Measurements from ENCODE around the gene STAT2.
A peak's percentile ranks its signal among the peaks of the same experiment; 100 is the strongest.
"Not testable (repeated sequence)": the region's sequence is repeated elsewhere in the genome, so short reads cannot be mapped to it uniquely, and the experiment has no call there.

STAT2 gene

DNA sequence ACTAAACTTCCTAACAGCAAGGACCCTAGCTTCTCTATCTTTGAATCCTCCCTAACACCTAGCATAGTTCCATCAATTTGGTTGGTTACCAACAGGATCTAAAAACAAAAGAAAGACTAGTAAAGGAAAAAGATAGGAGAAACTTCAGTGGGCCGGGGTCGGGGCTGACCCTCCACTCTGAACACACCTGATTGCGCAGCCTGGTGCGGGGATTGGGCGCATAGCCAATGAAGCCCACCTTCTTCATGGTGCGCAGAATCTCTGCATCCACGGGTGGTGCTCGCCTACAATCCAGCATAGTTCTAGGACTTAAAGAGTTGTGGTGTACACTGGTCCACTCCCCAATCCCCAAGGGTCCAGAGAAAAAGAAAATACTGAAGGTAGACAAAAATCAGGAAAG is 33.8 kb downstream of the STAT2 start:
- DNase-seq (ENCODE audit: low spot score) = no peak

DNA sequence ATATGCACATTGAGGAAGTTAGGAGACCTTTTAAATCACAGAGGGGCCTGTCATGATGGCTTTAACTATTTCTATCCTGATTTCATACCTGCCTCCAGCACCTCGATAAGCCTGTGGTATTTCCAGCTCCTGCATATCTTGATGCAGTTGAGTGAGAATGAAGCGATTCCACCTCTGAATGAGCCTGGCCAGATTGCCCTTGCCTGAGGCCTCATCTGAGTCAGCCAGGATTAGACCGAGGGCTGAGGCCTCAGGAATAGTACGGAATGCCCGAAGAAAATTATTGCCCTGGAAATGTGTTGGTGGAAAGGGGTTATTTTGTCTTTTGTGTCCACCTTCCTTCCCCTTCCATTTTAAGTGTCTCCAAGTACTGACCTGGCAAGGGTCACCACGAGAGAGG is 35.7 kb downstream of the STAT2 start:
- no peak for DNase-seq (ENCODE audit: low spot score)

- not testable (repeated sequence) for DNase-seq (ENCODE audit: low spot score)
Observed at GRCh38 chr12:56321610-56322009, 38.3 kb downstream of the STAT2 start.

GRCh38 chr12:56321027-56321426 is 38.9 kb downstream of the STAT2 start:
- no peak for DNase-seq (ENCODE audit: low spot score)

DNA sequence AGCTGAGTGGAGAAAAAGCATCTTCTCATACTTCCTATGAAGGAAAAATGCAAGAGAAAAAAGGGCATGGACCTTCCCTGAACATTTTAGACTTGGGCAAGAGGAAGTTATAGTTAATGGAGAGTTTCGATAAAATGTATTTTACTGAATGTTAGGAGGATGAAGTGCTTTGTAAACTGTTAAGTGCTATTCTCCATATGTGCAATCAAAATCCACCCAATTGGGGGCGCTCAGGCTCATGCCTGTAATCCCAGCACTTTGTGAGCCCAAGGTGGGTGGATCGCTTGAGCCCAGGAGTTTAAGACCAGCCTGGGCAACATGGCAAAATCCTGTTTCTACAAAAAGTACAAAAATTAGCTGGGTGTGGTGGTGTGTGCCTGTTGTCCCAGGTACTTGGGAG is 42.2 kb downstream of the STAT2 start:
- no peak for DNase-seq (ENCODE audit: low spot score)

DNA sequence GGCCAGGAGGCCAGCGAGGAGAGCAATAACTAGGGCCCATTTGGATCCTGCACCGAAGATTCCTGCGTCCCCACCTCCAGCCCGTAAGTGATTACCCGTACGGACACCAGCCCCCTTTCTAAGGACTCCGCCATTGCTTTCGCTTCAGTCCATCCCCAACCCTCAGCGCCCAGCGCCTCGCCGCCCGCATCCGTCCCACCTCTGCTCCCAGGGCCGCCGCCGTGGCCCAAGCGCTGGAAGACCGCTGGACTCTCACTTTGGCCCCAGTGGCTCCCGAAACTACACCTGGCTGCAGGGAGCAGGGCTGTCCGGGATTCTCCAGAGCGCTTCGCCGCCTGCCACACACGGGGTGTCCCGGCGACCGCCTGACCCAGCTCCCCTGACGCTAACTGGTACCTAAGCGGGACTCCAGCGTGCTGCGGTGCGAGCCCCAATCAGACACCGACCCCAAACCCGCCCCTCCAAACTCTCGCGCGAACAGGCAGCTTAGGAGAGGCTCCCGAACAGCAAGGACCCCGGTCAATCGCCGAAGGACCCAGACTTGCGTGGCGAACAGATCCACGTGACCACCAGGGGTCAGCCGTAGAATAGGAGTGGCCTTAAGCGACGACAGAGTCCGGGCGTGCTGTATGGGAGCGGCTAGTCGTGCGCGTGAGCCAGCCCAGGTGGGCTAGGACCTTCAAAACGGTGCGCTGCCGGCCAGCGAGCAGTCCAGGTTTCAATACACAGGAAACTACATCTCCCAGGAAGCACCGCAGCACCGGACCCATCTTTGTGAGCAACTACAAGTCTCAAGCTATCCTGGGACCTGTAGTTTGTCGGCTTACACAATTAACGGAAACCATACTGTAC is 44.1 kb downstream of the STAT2 start, which contains the start of gene CNPY2:
Gene CNPY2, minus strand, starts transcription at position 367 of the 852 bp plus-strand sequence. CDS start 771 bp downstream, outside the sequence.
- peak; percentile 91 for DNase-seq (ENCODE audit: low spot score)

- no peak for DNase-seq (ENCODE audit: low spot score)
Observed at GRCh38 chr12:56315249-56315621, 44.7 kb downstream of the STAT2 start.

DNA sequence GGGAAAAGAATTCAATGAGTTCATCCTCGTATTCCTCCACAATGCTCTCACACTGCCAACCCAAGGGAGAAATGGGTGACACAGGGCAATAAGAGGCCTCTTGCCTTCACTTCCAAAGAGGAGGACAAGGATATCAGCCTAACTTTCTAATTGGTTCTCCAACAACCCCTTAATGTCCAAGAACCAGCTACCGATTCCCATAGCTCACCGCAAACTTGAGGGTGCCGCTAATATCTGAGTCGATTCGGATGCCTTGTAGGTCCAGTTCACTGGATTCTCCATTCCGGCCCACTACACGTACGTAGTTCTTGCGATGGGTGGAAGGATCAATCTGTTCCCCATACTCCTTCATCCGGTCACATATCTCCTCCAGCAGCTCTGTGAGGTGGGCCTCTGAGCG is 48.9 kb downstream of the STAT2 start:
- DNase-seq (ENCODE audit: low spot score) = no peak

DNA sequence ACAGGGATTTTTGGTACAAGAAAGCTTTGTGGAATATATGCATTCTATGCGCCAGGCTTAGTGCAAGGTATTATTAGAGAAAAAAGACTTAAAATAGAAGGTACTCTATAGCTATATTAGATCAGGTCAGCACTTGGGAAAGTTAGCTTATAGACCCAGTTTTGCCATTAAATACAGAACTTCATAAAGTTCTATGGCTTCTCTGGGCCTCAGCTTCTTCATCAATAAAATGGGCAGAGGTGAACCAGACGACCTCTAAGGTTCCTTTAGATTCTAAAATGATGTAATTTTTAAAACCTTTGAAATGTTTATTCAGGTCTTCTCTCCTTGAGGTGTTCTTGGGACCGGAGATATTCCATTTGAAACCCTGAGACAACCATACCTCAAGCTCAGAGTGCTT is 51.2 kb downstream of the STAT2 start:
- DNase-seq (ENCODE audit: low spot score) = no peak

GRCh38 chr12:56307221-56307965 is 52.5 kb downstream of the STAT2 start:
- DNase-seq (ENCODE audit: low spot score) = no peak

DNA sequence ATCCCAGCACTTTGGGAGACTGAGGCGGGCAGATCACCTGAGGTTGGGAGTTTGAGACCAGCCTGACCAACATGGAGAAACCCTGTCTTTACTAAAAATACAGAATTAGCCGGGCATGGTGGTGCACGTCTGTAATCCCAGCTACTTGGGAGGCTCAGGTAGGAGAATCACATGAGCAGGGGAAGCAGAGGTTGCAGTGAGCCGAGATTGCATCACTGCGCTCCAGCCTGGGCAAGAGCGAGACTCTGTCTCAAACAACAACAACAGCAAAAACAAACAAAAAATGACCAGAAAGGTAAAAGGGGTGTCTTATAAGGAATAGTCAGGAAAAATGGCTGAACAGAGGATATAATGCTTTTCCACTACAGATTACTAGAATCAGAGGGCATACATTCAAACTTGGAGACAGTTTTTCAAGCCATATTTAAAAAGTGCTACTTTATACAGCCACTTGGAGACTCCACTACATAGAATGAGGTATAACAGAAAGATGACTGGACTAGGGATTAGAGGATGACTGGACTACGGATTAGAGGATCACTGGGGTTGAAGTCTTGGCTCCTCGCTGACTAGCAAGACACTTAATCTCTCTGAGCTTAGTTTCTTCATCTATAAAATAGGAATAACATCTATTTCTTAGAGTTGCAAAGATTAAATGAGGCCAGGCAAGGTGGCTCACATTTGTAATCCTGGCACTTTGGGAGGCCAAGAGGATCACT is 54.9 kb downstream of the STAT2 start:
- no peak for DNase-seq (ENCODE audit: low spot score)

DNA sequence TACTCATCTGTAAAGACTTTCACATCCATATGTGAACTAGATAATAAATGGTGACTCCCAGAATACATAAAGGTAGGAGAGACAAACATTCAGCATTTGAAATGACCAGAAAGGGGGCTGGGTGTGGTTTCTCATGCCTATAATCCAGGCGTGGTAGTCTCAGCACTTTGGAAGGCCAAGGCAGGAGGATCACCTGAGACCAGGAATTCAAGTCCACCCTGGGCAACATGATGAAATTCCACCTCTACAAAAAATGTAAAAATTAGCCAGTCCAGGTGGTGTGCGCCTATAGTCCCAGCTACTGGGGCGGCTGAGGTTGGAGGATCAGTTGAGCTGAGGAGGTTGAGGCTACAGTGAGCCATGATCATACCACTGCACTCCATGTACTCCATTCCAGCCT is 55.6 kb downstream of the STAT2 start:
- DNase-seq (ENCODE audit: low spot score) = no peak

GRCh38 chr12:56300644-56301464 is 59.1 kb downstream of the STAT2 start:
- DNase-seq (ENCODE audit: low spot score) = no peak

DNA sequence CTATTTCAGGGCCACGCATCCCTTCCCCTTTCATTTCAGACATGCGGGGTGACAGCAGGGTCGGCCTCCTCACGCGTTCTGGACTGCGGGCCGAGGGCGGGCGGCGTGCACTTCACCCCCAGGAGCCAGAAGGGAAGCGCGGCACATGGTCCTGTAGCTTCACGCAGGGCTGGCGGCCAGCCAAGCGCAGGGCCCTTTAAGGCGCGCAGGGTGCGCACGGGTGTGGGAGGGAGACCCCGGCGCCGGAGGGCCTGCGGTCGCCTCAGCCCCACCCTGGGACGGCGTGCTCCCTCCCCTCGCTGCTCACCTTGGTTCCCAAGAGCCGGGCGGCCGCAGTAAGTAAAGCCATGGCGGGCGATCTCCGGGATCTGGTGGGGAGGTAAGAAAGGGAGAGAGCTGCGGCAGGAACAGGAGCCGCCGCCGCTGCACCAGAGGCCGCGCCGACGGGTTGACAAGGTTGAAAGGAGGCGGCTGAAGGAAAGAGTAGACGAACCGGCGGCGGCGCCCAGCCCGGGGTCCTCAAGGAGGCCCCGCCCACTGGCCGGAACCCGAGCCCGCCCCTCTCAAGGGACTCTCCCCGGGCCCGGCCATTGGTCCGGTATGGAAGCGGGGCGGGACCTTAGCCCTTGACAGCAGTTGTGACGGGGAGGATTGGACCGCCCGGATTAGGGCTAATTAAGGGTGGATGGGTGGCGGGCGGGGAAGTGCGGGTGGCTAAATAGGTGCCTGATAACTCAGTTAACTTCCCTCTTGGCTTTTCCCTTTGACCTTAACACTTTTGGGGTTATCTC is 59.9 kb downstream of the STAT2 start, which contains the start of gene CS:
Gene CS, minus strand, starts transcription at position 478 of the 791 bp plus-strand sequence. Its CDS starts 129 bp downstream, at position 349.
- DNase-seq (ENCODE audit: low spot score) = peak; percentile 89

DNA sequence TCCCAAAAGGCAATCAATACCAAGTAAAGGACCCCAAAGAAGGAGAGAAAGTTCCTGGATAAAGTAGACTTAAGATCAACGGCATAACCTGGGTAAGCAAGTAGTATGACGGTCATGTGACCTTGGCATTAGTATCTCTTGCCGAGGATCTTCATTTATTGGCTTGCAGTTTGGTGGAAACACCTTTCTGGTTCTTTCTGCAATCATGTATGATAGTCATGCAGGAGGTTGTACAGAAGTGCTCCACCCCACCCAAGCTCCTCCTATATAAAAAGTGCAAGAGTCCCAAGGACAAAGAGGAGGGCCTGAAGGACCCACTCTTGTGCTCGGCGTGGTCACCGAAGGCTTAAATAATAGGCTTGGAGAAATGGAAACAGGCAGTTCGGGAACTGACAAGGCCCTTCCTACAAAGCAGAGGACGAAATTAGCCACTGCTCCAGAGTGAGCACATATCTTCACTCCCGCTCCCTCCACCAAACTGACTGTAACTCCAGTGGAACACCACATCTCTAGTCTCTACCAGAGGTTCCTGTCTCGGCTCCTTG is 60.5 kb downstream of the STAT2 start:
- no peak for DNase-seq (ENCODE audit: low spot score)

GRCh38 chr12:56298828-56299227 is 61.1 kb downstream of the STAT2 start:
- no peak for DNase-seq (ENCODE audit: low spot score)

DNA sequence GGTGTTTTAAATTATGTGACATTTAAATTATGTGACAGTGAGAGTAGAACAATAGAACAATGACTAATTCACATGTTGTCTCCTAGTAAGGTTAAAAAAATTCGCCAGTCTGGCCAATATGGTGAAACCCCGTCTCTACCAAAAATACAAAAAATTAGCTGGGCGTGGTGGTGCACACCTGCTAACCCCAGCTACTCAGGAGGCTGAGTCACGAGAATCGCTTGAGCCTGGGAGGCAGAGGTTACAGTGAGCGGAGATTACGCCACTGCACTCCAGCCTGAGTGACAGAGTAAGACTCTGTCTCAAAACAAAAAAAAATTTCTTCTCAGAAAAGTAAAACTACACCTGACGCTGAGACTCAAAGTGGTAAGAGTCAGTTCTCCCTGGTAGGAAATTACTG is 62.5 kb downstream of the STAT2 start:
- DNase-seq (ENCODE audit: low spot score) = no peak

DNA sequence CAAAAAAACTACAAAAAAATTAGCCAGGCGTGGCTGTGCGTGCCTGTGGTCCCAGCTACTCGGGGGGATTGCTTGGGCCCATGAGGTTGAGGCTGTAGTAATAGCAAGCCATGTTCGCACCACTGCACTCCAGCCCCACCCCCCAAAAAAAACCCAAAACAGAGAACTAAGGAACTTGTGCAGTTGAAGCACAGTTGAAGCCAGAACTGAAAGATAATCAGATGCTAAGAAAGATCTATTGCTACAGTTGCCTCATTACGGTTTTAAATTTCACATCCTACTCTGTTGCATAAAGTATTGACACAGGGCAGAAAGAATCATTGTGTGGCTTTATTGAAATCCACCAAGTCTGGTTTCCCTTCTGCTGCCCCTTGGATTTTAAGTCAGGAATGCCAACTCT is 63.6 kb downstream of the STAT2 start:
- DNase-seq (ENCODE audit: low spot score) = no peak

- DNase-seq (ENCODE audit: low spot score) = no peak
Observed at GRCh38 chr12:56293795-56294194, 66.1 kb downstream of the STAT2 start.

All from HuH-7.5 (cell line).